HepG2 (cell line): Measurements from ENCODE around the gene FAM131A. TPM values are rescaled to one million over a fixed set of nuclear protein-coding genes. Genes with fewer than 3 reads are reported as not detected.
A peak's percentile ranks its signal among the peaks of the same experiment; 100 is the strongest.

Source experiments
- MIER2 ChIP-seq: IDR thresholded peaks from 2 replicates; pipeline ENCODE4 v1.6.1; 2016; ENCODE audit warnings: missing biosample characterization, missing genetic modification reagents
- NFIB ChIP-seq: sonication (generic); formaldehyde crosslinking; IDR thresholded peaks from 2 replicates; pipeline ENCODE4 v1.9.0; 2021; ENCODE audit warnings: missing genetic modification reagents, mild to moderate bottlenecking, borderline replicate concordance
- ZKSCAN5 ChIP-seq: sonication (generic); formaldehyde crosslinking; IDR thresholded peaks from 2 replicates; pipeline ENCODE4 v1.5.1; 2020; ENCODE audit warnings: mild to moderate bottlenecking, missing genetic modification reagents
- ZNF891 ChIP-seq: sonication (generic); formaldehyde crosslinking; IDR thresholded peaks from 2 replicates; pipeline ENCODE4 v1.5.0; 2020; ENCODE audit warnings: mild to moderate bottlenecking, missing genetic modification reagents
- polyA plus RNA-seq, 8 experiments: library from polyadenylated mRNA; depleted of rRNA in 3 of 8; stranded (reverse) in 7 of 8; unstranded in 1 of 8; fragments of >200 nt; fragmentation: Illumina TruSeq in 4 of 8; extraction: Trizol in 4 of 8; gene quantifications; 2 replicates each; pipeline versions ENCODE4 v1.2.1 to v1.2.3, GENCODE V29; 2011 to 2016; ENCODE audit warnings: low read depth in 4 of 8, missing spikeins in 1 of 8, mixed read lengths in 1 of 8; ENCODE audit not compliant: insufficient read depth in 1 of 8
- total RNA-seq, 5 experiments: library from RNA; depleted of rRNA; stranded (reverse); fragments of >200 nt; fragmentation: Illumina TruSeq; extraction: Trizol; gene quantifications; 2 replicates each; pipeline ENCODE4 v1.2.3, GENCODE V29; 2016; ENCODE audit warnings: low read depth in 1 of 5
- TF ChIP-seq, protein P1 (sequence below): sonication (generic); formaldehyde crosslinking; IDR thresholded peaks from 2 replicates; pipeline ENCODE4 v1.5.1; 2020; ENCODE audit warnings: mild to moderate bottlenecking, missing genetic modification reagents, moderate library complexity
- TF ChIP-seq, protein P2 (sequence below): sonication (generic); formaldehyde crosslinking; IDR thresholded peaks from 2 replicates; pipeline ENCODE4 v1.4.0; 2020; ENCODE audit warnings: missing genetic modification reagents, borderline replicate concordance
- TF ChIP-seq, protein P3 (sequence below), 2 experiments: sonication (generic) in 1 of 2; formaldehyde crosslinking in 1 of 2; IDR thresholded peaks; 2 replicates each; pipeline versions ENCODE4 v1.4.0 to v1.6.1; 2016 to 2020; ENCODE audit warnings: borderline replicate concordance in 1 of 2, low read depth in 1 of 2, mild to moderate bottlenecking in 1 of 2, missing genetic modification reagents in 1 of 2
- TF ChIP-seq, protein P4 (sequence below): sonication (generic); formaldehyde crosslinking; IDR thresholded peaks from 2 replicates; pipeline ENCODE4 v1.4.0; 2020; ENCODE audit warnings: missing genetic modification reagents
- TF ChIP-seq, protein P5 (sequence below): sonication (generic); formaldehyde crosslinking; IDR thresholded peaks from 2 replicates; pipeline ENCODE4 v1.5.0; 2020; ENCODE audit warnings: missing genetic modification reagents
- TF ChIP-seq, protein P6 (sequence below): IDR thresholded peaks from 2 replicates; pipeline ENCODE4 v1.6.1; 2016; ENCODE audit warnings: control low read depth

FAM131A gene
- total and polyA plus RNA-seq, 2 of the 13 experiments (the other 11 are each of a cell fraction or from before 2014, with no cell fraction given) = 9.2 to 9.3 TPM

DNA sequence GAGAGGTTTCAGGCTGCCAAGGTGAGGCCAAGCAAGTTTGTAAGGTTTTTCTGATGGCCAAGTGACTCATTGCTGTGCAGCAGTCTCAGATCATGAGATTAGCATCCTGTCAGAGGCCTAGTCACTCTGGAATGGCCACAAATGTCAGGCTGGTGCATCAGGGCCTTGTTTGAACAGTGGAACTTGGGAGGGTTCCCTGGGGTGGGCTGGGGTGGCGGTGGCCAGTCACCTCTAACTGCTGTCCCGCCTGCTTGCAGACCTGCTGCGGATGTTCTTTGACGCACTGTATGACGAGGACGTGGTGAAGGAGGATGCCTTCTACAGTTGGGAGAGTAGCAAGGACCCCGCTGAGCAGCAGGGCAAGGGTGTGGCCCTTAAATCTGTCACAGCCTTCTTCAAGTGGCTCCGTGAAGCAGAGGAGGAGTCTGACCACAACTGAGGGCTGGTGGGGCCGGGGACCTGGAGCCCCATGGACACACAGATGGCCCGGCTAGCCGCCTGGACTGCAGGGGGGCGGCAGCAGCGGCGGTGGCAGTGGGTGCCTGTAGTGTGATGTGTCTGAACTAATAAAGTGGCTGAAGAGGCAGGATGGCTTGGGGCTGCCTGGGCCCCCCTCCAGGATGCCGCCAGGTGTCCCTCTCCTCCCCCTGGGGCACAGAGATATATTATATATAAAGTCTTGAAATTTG lies 2.8 kb upstream of the FAM131A start (continued):
- TF ChIP-seq, protein P1, sequence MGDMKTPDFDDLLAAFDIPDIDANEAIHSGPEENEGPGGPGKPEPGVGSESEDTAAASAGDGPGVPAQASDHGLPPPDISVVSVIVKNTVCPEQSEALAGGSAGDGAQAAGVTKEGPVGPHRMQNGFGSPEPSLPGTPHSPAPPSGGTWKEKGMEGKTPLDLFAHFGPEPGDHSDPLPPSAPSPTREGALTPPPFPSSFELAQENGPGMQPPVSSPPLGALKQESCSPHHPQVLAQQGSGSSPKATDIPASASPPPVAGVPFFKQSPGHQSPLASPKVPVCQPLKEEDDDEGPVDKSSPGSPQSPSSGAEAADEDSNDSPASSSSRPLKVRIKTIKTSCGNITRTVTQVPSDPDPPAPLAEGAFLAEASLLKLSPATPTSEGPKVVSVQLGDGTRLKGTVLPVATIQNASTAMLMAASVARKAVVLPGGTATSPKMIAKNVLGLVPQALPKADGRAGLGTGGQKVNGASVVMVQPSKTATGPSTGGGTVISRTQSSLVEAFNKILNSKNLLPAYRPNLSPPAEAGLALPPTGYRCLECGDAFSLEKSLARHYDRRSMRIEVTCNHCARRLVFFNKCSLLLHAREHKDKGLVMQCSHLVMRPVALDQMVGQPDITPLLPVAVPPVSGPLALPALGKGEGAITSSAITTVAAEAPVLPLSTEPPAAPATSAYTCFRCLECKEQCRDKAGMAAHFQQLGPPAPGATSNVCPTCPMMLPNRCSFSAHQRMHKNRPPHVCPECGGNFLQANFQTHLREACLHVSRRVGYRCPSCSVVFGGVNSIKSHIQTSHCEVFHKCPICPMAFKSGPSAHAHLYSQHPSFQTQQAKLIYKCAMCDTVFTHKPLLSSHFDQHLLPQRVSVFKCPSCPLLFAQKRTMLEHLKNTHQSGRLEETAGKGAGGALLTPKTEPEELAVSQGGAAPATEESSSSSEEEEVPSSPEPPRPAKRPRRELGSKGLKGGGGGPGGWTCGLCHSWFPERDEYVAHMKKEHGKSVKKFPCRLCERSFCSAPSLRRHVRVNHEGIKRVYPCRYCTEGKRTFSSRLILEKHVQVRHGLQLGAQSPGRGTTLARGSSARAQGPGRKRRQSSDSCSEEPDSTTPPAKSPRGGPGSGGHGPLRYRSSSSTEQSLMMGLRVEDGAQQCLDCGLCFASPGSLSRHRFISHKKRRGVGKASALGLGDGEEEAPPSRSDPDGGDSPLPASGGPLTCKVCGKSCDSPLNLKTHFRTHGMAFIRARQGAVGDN (CRISPR knock-in tag) = no peak
- TF ChIP-seq, protein P2, sequence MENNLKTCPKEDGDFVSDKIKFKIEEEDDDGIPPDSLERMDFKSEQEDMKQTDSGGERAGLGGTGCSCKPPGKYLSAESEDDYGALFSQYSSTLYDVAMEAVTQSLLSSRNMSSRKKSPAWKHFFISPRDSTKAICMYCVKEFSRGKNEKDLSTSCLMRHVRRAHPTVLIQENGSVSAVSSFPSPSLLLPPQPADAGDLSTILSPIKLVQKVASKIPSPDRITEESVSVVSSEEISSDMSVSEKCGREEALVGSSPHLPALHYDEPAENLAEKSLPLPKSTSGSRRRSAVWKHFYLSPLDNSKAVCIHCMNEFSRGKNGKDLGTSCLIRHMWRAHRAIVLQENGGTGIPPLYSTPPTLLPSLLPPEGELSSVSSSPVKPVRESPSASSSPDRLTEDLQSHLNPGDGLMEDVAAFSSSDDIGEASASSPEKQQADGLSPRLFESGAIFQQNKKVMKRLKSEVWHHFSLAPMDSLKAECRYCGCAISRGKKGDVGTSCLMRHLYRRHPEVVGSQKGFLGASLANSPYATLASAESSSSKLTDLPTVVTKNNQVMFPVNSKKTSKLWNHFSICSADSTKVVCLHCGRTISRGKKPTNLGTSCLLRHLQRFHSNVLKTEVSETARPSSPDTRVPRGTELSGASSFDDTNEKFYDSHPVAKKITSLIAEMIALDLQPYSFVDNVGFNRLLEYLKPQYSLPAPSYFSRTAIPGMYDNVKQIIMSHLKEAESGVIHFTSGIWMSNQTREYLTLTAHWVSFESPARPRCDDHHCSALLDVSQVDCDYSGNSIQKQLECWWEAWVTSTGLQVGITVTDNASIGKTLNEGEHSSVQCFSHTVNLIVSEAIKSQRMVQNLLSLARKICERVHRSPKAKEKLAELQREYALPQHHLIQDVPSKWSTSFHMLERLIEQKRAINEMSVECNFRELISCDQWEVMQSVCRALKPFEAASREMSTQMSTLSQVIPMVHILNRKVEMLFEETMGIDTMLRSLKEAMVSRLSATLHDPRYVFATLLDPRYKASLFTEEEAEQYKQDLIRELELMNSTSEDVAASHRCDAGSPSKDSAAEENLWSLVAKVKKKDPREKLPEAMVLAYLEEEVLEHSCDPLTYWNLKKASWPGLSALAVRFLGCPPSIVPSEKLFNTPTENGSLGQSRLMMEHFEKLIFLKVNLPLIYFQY = no peak
- TF ChIP-seq ZKSCAN5 (CRISPR knock-in tag) (no peak), MIER2 (CRISPR knock-in tag) (no peak), NFIB (CRISPR knock-in tag) (no peak), ZNF891 (no peak)
- TF ChIP-seq, protein P3, sequence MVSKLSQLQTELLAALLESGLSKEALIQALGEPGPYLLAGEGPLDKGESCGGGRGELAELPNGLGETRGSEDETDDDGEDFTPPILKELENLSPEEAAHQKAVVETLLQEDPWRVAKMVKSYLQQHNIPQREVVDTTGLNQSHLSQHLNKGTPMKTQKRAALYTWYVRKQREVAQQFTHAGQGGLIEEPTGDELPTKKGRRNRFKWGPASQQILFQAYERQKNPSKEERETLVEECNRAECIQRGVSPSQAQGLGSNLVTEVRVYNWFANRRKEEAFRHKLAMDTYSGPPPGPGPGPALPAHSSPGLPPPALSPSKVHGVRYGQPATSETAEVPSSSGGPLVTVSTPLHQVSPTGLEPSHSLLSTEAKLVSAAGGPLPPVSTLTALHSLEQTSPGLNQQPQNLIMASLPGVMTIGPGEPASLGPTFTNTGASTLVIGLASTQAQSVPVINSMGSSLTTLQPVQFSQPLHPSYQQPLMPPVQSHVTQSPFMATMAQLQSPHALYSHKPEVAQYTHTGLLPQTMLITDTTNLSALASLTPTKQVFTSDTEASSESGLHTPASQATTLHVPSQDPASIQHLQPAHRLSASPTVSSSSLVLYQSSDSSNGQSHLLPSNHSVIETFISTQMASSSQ (IDR thresholded peaks at IDR 0.05; ENCODE audit: low read depth) = no peak
- TF ChIP-seq, protein P3 (CRISPR knock-in tag; IDR thresholded peaks at IDR 0.05; ENCODE audit: borderline replicate concordance) = no peak
- TF ChIP-seq, protein P4, sequence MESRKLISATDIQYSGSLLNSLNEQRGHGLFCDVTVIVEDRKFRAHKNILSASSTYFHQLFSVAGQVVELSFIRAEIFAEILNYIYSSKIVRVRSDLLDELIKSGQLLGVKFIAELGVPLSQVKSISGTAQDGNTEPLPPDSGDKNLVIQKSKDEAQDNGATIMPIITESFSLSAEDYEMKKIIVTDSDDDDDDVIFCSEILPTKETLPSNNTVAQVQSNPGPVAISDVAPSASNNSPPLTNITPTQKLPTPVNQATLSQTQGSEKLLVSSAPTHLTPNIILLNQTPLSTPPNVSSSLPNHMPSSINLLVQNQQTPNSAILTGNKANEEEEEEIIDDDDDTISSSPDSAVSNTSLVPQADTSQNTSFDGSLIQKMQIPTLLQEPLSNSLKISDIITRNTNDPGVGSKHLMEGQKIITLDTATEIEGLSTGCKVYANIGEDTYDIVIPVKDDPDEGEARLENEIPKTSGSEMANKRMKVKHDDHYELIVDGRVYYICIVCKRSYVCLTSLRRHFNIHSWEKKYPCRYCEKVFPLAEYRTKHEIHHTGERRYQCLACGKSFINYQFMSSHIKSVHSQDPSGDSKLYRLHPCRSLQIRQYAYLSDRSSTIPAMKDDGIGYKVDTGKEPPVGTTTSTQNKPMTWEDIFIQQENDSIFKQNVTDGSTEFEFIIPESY (CRISPR knock-in tag) = peak; percentile 44; the same call in 1 of the 2 replicates
- TF ChIP-seq, protein P5, sequence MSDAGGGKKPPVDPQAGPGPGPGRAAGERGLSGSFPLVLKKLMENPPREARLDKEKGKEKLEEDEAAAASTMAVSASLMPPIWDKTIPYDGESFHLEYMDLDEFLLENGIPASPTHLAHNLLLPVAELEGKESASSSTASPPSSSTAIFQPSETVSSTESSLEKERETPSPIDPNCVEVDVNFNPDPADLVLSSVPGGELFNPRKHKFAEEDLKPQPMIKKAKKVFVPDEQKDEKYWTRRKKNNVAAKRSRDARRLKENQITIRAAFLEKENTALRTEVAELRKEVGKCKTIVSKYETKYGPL = no peak
- TF ChIP-seq, protein P6, sequence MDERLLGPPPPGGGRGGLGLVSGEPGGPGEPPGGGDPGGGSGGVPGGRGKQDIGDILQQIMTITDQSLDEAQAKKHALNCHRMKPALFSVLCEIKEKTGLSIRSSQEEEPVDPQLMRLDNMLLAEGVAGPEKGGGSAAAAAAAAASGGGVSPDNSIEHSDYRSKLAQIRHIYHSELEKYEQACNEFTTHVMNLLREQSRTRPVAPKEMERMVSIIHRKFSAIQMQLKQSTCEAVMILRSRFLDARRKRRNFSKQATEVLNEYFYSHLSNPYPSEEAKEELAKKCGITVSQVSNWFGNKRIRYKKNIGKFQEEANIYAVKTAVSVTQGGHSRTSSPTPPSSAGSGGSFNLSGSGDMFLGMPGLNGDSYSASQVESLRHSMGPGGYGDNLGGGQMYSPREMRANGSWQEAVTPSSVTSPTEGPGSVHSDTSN (CRISPR knock-in tag) = no peak
